CD14-positive monocyte (primary cell): ENCODE data around the gene IRF2. TPM values are rescaled to one million over a fixed set of nuclear protein-coding genes. Genes with fewer than 3 reads are reported as not detected.
A peak's percentile ranks its signal among the peaks of the same experiment; 100 is the strongest.

Experiments
- DNase-seq, 3 donors: peaks; one replicate each; pipeline ENCODE4 v3.0.0-alpha.2; 2011 to 2022
- H2AFZ ChIP-seq: 2 replicates; pipeline ENCODE4 v1.6.0; 2012; ENCODE audit warnings: mild to moderate bottlenecking, low read depth, low read length, inconsistent platforms; ENCODE audit not compliant: insufficient read depth, poor library complexity, severe bottlenecking
- H3K27ac ChIP-seq, 2 donors: 1 replicate in 1 of 2; 2 replicates in 1 of 2; pipeline ENCODE4 v1.5.1; 2012 to 2013; ENCODE audit warnings: low read length in 2 of 2, control low read depth in 1 of 2, inconsistent platforms in 1 of 2, low read depth in 1 of 2, mild to moderate bottlenecking in 1 of 2
- H3K27me3 ChIP-seq, 2 donors: one replicate each; pipeline versions ENCODE4 v1.6.0 to v1.6.1; 2011 to 2013; ENCODE audit warnings: low read length in 2 of 2; ENCODE audit not compliant: control insufficient read depth in 2 of 2, insufficient read depth in 2 of 2
- H3K36me3 ChIP-seq, 2 donors: replicated peaks in 1 of 2; 1 replicate in 1 of 2; 2 replicates in 1 of 2; pipeline versions ENCODE4 v1.5.1 to v1.6.1; 2012 to 2013; ENCODE audit warnings: low read length in 2 of 2, control low read depth in 1 of 2, inconsistent platforms in 1 of 2, mild to moderate bottlenecking in 1 of 2; ENCODE audit not compliant: insufficient read depth in 2 of 2, control insufficient read depth in 1 of 2
- H3K4me1 ChIP-seq, 2 donors: 1 replicate in 1 of 2; 2 replicates in 1 of 2; pipeline versions ENCODE4 v1.5.1 to v1.6.1; 2012 to 2013; ENCODE audit warnings: low read length in 2 of 2, control low read depth in 1 of 2, inconsistent platforms in 1 of 2, mild to moderate bottlenecking in 1 of 2, moderate library complexity in 1 of 2; ENCODE audit not compliant: insufficient read depth in 2 of 2, control insufficient read depth in 1 of 2
- H3K4me2 ChIP-seq: replicated peaks from 2 replicates; pipeline ENCODE3; 2012; ENCODE audit warnings: low read length, moderate library complexity, mild to moderate bottlenecking; ENCODE audit not compliant: poor library complexity, severe bottlenecking; ENCODE audit errors: extremely low read depth
- H3K4me3 ChIP-seq, 3 experiments: fragments of 200-600 bp in 1 of 3; sonication (generic) in 1 of 3; replicated peaks in 1 of 3; 1 replicate in 2 of 3; 2 replicates in 1 of 3; pipeline ENCODE4 v1.5.1; 2011 to 2013; ENCODE audit warnings: low read length in 3 of 3, mild to moderate bottlenecking in 3 of 3, control low read depth in 2 of 3, low read depth in 2 of 3, inconsistent platforms in 1 of 3, moderate library complexity in 1 of 3
- H3K79me2 ChIP-seq: 2 replicates; pipeline ENCODE4 v1.6.0; 2012; ENCODE audit warnings: mild to moderate bottlenecking, control low read depth, inconsistent platforms, low read length, moderate library complexity; ENCODE audit not compliant: insufficient read depth
- H3K9ac ChIP-seq: 2 replicates; pipeline ENCODE4 v1.6.0; 2017; ENCODE audit warnings: low read length, mild to moderate bottlenecking; ENCODE audit not compliant: insufficient read depth, poor library complexity, severe bottlenecking
- H3K9me3 ChIP-seq, 2 donors: replicated peaks in 1 of 2; 1 replicate in 1 of 2; 2 replicates in 1 of 2; pipeline versions ENCODE4 v1.5.1 to v1.6.1; 2012 to 2013; ENCODE audit warnings: low read length in 2 of 2, control low read depth in 1 of 2; ENCODE audit not compliant: control insufficient read depth in 1 of 2, insufficient read depth in 1 of 2
- H4K20me1 ChIP-seq: 2 replicates; pipeline ENCODE4 v1.6.0; 2012; ENCODE audit warnings: mild to moderate bottlenecking, low read length, control low read depth, moderate library complexity; ENCODE audit not compliant: insufficient read depth
- H3K27ac Mint-ChIP-seq, 7 donors: one replicate each; pipeline ENCODE4 v1.8.0; 2020; ENCODE audit warnings: mild to moderate bottlenecking in 7 of 7, mixed read lengths in 7 of 7, moderate library complexity in 6 of 7, inconsistent platforms in 2 of 7
- H3K27me3 Mint-ChIP-seq, 3 donors: one replicate each; pipeline ENCODE4 v1.8.0; 2021 to 2022; ENCODE audit warnings: low read depth in 3 of 3, mild to moderate bottlenecking in 3 of 3, mixed read lengths in 3 of 3, moderate library complexity in 3 of 3, inconsistent platforms in 1 of 3
- H3K36me3 Mint-ChIP-seq, 2 donors: one replicate each; pipeline ENCODE4 v1.8.0; 2020; ENCODE audit warnings: mixed read lengths in 2 of 2, inconsistent platforms in 1 of 2, mild to moderate bottlenecking in 1 of 2
- H3K4me1 Mint-ChIP-seq: one replicate; pipeline ENCODE4 v1.8.0; 2020; ENCODE audit warnings: mild to moderate bottlenecking, mixed read lengths
- H3K4me3 Mint-ChIP-seq, 2 donors: one replicate each; pipeline ENCODE4 v1.8.0; 2020; ENCODE audit warnings: mild to moderate bottlenecking in 2 of 2, mixed read lengths in 2 of 2, moderate library complexity in 1 of 2
- H3K9me3 Mint-ChIP-seq, 7 donors: one replicate each; pipeline ENCODE4 v1.8.0; 2020 to 2022; ENCODE audit warnings: mixed read lengths in 7 of 7, mild to moderate bottlenecking in 6 of 7, moderate library complexity in 6 of 7, inconsistent platforms in 2 of 7
- CTCF ChIP-seq: fragments of 200-600 bp; IDR thresholded peaks from one replicate; pipeline ENCODE4 v1.8.0; 2022; ENCODE audit warnings: antibody characterized with exemption, mild to moderate bottlenecking
- WGBS: methylation state at CpG from one replicate; pipeline ENCODE4 v1.1.5; 2013; ENCODE audit warnings: missing lambda C conversion rate; ENCODE audit not compliant: insufficient coverage; 5-methylcytosine and 5-hydroxymethylcytosine counted together
- intact Hi-C, 2 donors: fragments of 100-400 bp; cut with micrococcal nuclease; formaldehyde crosslinking; loops; one replicate each; pipeline versions ENCODE4 v1.15.0 to v1.15.1; 2023
- polyA plus RNA-seq, 3 donors: library from polyadenylated mRNA; depleted of rRNA in 1 of 3; unstranded in 2 of 3; stranded (reverse) in 1 of 3; fragments of 300-500 nt in 2 of 3; fragments of >200 nt in 1 of 3; fragmentation: Illumina TruSeq in 2 of 3; gene quantifications; 1 replicate in 2 of 3; 2 replicates in 1 of 3; pipeline ENCODE4 v1.2.3, GENCODE V29; 2012 to 2021

The IRF2 gene
- polyA plus RNA-seq, 3 donors = 51.3 to 76.8 (median 56.1) TPM

GRCh38 chr4:184511156-184511555 is 36.8 kb upstream of the IRF2 start:
- H3K4me3 Mint-ChIP-seq = no peak overlapping the region
- Histone ChIP-seq H3K4me3 (no peak overlapping the region), H3K9me3 (no peaks in the 10 kb centered on the region), H2AFZ (no peak overlapping the region), H3K27ac (no peak overlapping the region), H3K36me3 (no peaks in the 10 kb centered on the region), H4K20me1 (no peaks in the 10 kb centered on the region), H3K9ac (no peak overlapping the region), H3K4me2 (no peak overlapping the region), H3K27me3 (no peaks in the 10 kb centered on the region), H3K4me1 (peaks cover 49% of the 10 kb centered on the region in 2 donors), H3K79me2 (no peaks in the 10 kb centered on the region)
- intact Hi-C loops = loop anchor here (5.0 kb wide), 2 partner anchors 34 to 39 kb away; partner anchors contain the start of gene IRF2 (in 1 of the 2)
- H3K36me3 Mint-ChIP-seq = peaks cover 0 to 4% of the 10 kb centered on the region in 2 donors
- TF ChIP-seq CTCF = no peak
- peaks cover 56% of the 10 kb centered on the region for H3K4me1 Mint-ChIP-seq
- no peak for DNase-seq
- peaks cover 0 to 2% (median 0%) of the 10 kb centered on the region in 7 donors for H3K9me3 Mint-ChIP-seq
- H3K27me3 Mint-ChIP-seq = no peaks in the 10 kb centered on the region
- H3K27ac Mint-ChIP-seq = peak overlapping the region in 2 of 7 donors; percentile 61 to 79
- WGBS = 100% methylated on average over 2 of the region's 5 CpGs

GRCh38 chr4:184510401-184510800 is 36.1 kb upstream of the IRF2 start:
- Histone ChIP-seq H3K27me3 (no peaks in the 10 kb centered on the region), H3K4me1 (peaks cover 44 to 46% of the 10 kb centered on the region in 2 donors), H3K36me3 (no peaks in the 10 kb centered on the region), H3K4me2 (peak overlapping the region; percentile 24), H3K27ac (peak overlapping the region; percentile 53 to 71), H4K20me1 (no peaks in the 10 kb centered on the region), H3K9me3 (no peaks in the 10 kb centered on the region), H2AFZ (no peak overlapping the region), H3K4me3 (peak overlapping the region in 1 of 3 experiments; percentile 14), H3K79me2 (no peaks in the 10 kb centered on the region), H3K9ac (no peak overlapping the region)
- peaks cover 0 to under 1% (median 0%) of the 10 kb centered on the region in 3 donors for H3K27me3 Mint-ChIP-seq
- peaks cover 0 to 4% of the 10 kb centered on the region in 2 donors for H3K36me3 Mint-ChIP-seq
- no CpG with 5 or more reads among the region's 3 CpGs for WGBS
- H3K9me3 Mint-ChIP-seq = peaks cover 0 to 2% (median 0%) of the 10 kb centered on the region in 7 donors
- H3K27ac Mint-ChIP-seq = peak overlapping the region; percentile 79 to 95 (median 88)
- intact Hi-C loops = loop anchor here (5.0 kb wide), 2 partner anchors 33 to 38 kb away; partner anchors contain the start of gene IRF2 (in 1 of the 2)
- H3K4me3 Mint-ChIP-seq = peak overlapping the region in 1 of 2 donors; percentile 49
- peaks cover 50% of the 10 kb centered on the region for H3K4me1 Mint-ChIP-seq
- TF ChIP-seq CTCF = no peak
- DNase-seq = peak; percentile 65 to 91 (median 83)
